Muscle layer of duodenum (tissue), 2 donors: ENCODE results near the gene DIAPH1.

Experiments
- H3K27ac ChIP-seq: one replicate; pipeline ENCODE4 v1.7.0; 2013; ENCODE audit warnings: mild to moderate bottlenecking, low read length
- H3K27me3 ChIP-seq: one replicate; pipeline ENCODE4 v1.7.0; 2013; ENCODE audit warnings: low read depth, mild to moderate bottlenecking, control low read depth, low read length
- H3K36me3 ChIP-seq, 2 donors: one replicate each; pipeline ENCODE4 v1.7.0; 2013; ENCODE audit warnings: low read length in 2 of 2, control low read depth in 1 of 2, mild to moderate bottlenecking in 1 of 2; ENCODE audit not compliant: insufficient read depth in 2 of 2, control insufficient read depth in 1 of 2
- H3K4me1 ChIP-seq, 2 donors: one replicate each; pipeline ENCODE4 v1.7.0; 2013; ENCODE audit warnings: low read length in 2 of 2, mild to moderate bottlenecking in 2 of 2, control low read depth in 1 of 2, moderate library complexity in 1 of 2; ENCODE audit not compliant: insufficient read depth in 2 of 2, control insufficient read depth in 1 of 2
- H3K4me3 ChIP-seq, 2 donors: one replicate each; pipeline ENCODE4 v1.7.0; 2013; ENCODE audit warnings: low read length in 2 of 2, low read depth in 1 of 2, mild to moderate bottlenecking in 1 of 2
- H3K9me3 ChIP-seq, 2 donors: one replicate each; pipeline ENCODE4 v1.7.0; 2013; ENCODE audit warnings: low read length in 2 of 2, control low read depth in 1 of 2, mild to moderate bottlenecking in 1 of 2; ENCODE audit not compliant: control insufficient read depth in 1 of 2
- donor health status: healthy.

DIAPH1 gene

GRCh38 chr5:141618804-141619554 lies at the start of gene DIAPH1:
TSS of gene DIAPH1 (minus strand) at chr5:141619000. CDS start at chr5:141618914, 86 bp downstream.
- H3K4me1 ChIP-seq, result peaks cover 16 to 18% of the 10 kb centered on the region in 2 donors

GRCh38 chr5:141665995-141666940 lies 47.5 kb upstream of the DIAPH1 start:
- H3K4me1 ChIP-seq, result no peaks in the 10 kb centered on the region
- H3K27me3 ChIP-seq, result no peaks in the 10 kb centered on the region
- no peak overlapping the region for H3K27ac ChIP-seq
- peaks cover 0 to 6% of the 10 kb centered on the region in 2 donors for H3K36me3 ChIP-seq
- H3K9me3 ChIP-seq, result no peaks in the 10 kb centered on the region
- H3K4me3 ChIP-seq, result no peak overlapping the region

More at GRCh38 chr5:141618804-141619554, at the start of gene DIAPH1:
- H3K27ac ChIP-seq, result peak within 1 kb of the TSS; percentile 89
- no peaks in the 10 kb centered on the region for H3K27me3 ChIP-seq
- peak within 1 kb of the TSS; percentile 78 to 83 for H3K4me3 ChIP-seq
- no peaks in the 10 kb centered on the region for H3K9me3 ChIP-seq
- peaks cover 19 to 36% of the 10 kb centered on the region in 2 donors for H3K36me3 ChIP-seq

GRCh38 chr5:141664733-141665461 lies 46.1 kb upstream of the DIAPH1 start:
- Histone ChIP-seq H3K36me3 (no peaks in the 10 kb centered on the region), H3K4me1 (no peaks in the 10 kb centered on the region), H3K4me3 (no peak overlapping the region), H3K27ac (no peak overlapping the region), H3K9me3 (no peaks in the 10 kb centered on the region), H3K27me3 (no peaks in the 10 kb centered on the region)

- Histone ChIP-seq H3K36me3 (no peaks in the 10 kb centered on the region), H3K27ac (no peak overlapping the region), H3K4me3 (no peak overlapping the region), H3K9me3 (no peaks in the 10 kb centered on the region), H3K27me3 (no peaks in the 10 kb centered on the region), H3K4me1 (no peaks in the 10 kb centered on the region)
These were observed 44.7 kb upstream of the DIAPH1 start for GRCh38 chr5:141663506-141663905.

- Histone ChIP-seq H3K4me1 (no peaks in the 10 kb centered on the region), H3K27me3 (no peaks in the 10 kb centered on the region), H3K4me3 (no peak overlapping the region), H3K36me3 (peaks cover 0 to 3% of the 10 kb centered on the region in 2 donors), H3K27ac (no peak overlapping the region), H3K9me3 (no peaks in the 10 kb centered on the region)
These were observed 43.2 kb upstream of the DIAPH1 start for GRCh38 chr5:141662028-141662427.

- no peak overlapping the region for H3K27ac ChIP-seq
- H3K4me1 ChIP-seq, result no peaks in the 10 kb centered on the region
- H3K27me3 ChIP-seq, result no peaks in the 10 kb centered on the region
- H3K36me3 ChIP-seq, result peaks cover 8 to 15% of the 10 kb centered on the region in 2 donors
- H3K9me3 ChIP-seq, result no peaks in the 10 kb centered on the region
- no peak overlapping the region for H3K4me3 ChIP-seq
These were observed 39.2 kb upstream of the DIAPH1 start for GRCh38 chr5:141657937-141658545.

GRCh38 chr5:141657404-141657803 lies 38.6 kb upstream of the DIAPH1 start:
- no peaks in the 10 kb centered on the region for H3K27me3 ChIP-seq
- H3K27ac ChIP-seq, result no peak overlapping the region
- no peaks in the 10 kb centered on the region for H3K4me1 ChIP-seq
- peaks cover 8 to 15% of the 10 kb centered on the region in 2 donors for H3K36me3 ChIP-seq
- no peak overlapping the region for H3K4me3 ChIP-seq
- no peaks in the 10 kb centered on the region for H3K9me3 ChIP-seq

GRCh38 chr5:141656396-141656795 lies 37.6 kb upstream of the DIAPH1 start:
- no peak overlapping the region for H3K4me3 ChIP-seq
- H3K27me3 ChIP-seq, result no peaks in the 10 kb centered on the region
- H3K27ac ChIP-seq, result no peak overlapping the region
- no peaks in the 10 kb centered on the region for H3K4me1 ChIP-seq
- H3K36me3 ChIP-seq, result peaks cover 8 to 15% of the 10 kb centered on the region in 2 donors
- no peaks in the 10 kb centered on the region for H3K9me3 ChIP-seq

GRCh38 chr5:141655020-141655419 lies 36.2 kb upstream of the DIAPH1 start:
- H3K4me3 ChIP-seq, result no peak overlapping the region
- peaks cover 8 to 15% of the 10 kb centered on the region in 2 donors for H3K36me3 ChIP-seq
- no peaks in the 10 kb centered on the region for H3K27me3 ChIP-seq
- peaks cover 0 to 10% of the 10 kb centered on the region in 2 donors for H3K4me1 ChIP-seq
- no peak overlapping the region for H3K27ac ChIP-seq
- no peaks in the 10 kb centered on the region for H3K9me3 ChIP-seq

GRCh38 chr5:141654298-141654697 lies 35.5 kb upstream of the DIAPH1 start:
- Histone ChIP-seq H3K27me3 (no peaks in the 10 kb centered on the region), H3K36me3 (peaks cover 8 to 15% of the 10 kb centered on the region in 2 donors), H3K4me3 (no peak overlapping the region)

More at GRCh38 chr5:141654298-141654697, 35.5 kb upstream of the DIAPH1 start:
- H3K4me1 ChIP-seq, result peaks cover 0 to 12% of the 10 kb centered on the region in 2 donors
- no peaks in the 10 kb centered on the region for H3K9me3 ChIP-seq
- H3K27ac ChIP-seq, result no peak overlapping the region
